Loucy (cell line): Measurements from ENCODE around the gene CLDND2.

Experiments used
- H2AFZ ChIP-seq: fragments of 200-600 bp; sonication (generic); 2 replicates; pipeline ENCODE4 v1.6.0; 2016; ENCODE audit warnings: antibody characterized with exemption, mild to moderate bottlenecking, low read length, moderate library complexity
- H3F3A ChIP-seq: fragments of 200-600 bp; 2 replicates; pipeline ENCODE4 v1.6.0; 2016; ENCODE audit warnings: antibody characterized with exemption, low read depth, mild to moderate bottlenecking
- H3K27me3 ChIP-seq: fragments of 200-600 bp; sonication (generic); 2 replicates; pipeline ENCODE4 v1.6.1; 2014; ENCODE audit warnings: low read length, mild to moderate bottlenecking; ENCODE audit not compliant: insufficient read depth, poor library complexity, severe bottlenecking
- H3K36me3 ChIP-seq: fragments of 200-600 bp; sonication (generic); 2 replicates; pipeline ENCODE4 v1.6.1; 2016; ENCODE audit warnings: low read length; ENCODE audit not compliant: insufficient read depth
- H3K4me1 ChIP-seq: fragments of 200-600 bp; sonication (generic); 2 replicates; pipeline ENCODE4 v1.5.1; 2014; ENCODE audit warnings: low read length, mild to moderate bottlenecking; ENCODE audit not compliant: insufficient read depth, poor library complexity, severe bottlenecking
- H3K4me2 ChIP-seq: fragments of 200-600 bp; sonication (generic); 2 replicates; pipeline ENCODE4 v1.6.0; 2014; ENCODE audit warnings: antibody characterized with exemption, low read length, low read depth, mild to moderate bottlenecking; ENCODE audit not compliant: poor library complexity, severe bottlenecking
- H3K4me3 ChIP-seq: fragments of 200-600 bp; sonication (generic); 2 replicates; pipeline ENCODE4 v1.5.1; 2014; ENCODE audit warnings: low read length, mild to moderate bottlenecking, mixed read lengths; ENCODE audit not compliant: poor library complexity, severe bottlenecking
- H3K79me2 ChIP-seq: fragments of 200-600 bp; sonication (generic); 2 replicates; pipeline ENCODE4 v1.6.1; 2014; ENCODE audit warnings: low read length; ENCODE audit not compliant: insufficient read depth
- H3K9ac ChIP-seq: fragments of 200-600 bp; sonication (generic); 2 replicates; pipeline ENCODE4 v1.6.0; 2014; ENCODE audit warnings: mild to moderate bottlenecking, low read depth, low read length, moderate library complexity; ENCODE audit not compliant: poor library complexity, severe bottlenecking
- H3K9me2 ChIP-seq: fragments of 200-600 bp; sonication (generic); replicated peaks from 2 replicates; pipeline ENCODE4 v1.6.1; 2016; ENCODE audit warnings: low read depth, low read length, mixed read lengths
- H3K9me3 ChIP-seq: fragments of 200-600 bp; sonication (generic); 2 replicates; pipeline ENCODE4 v1.6.1; 2014; ENCODE audit warnings: mild to moderate bottlenecking, antibody characterized with exemption, low read length, low read depth; ENCODE audit not compliant: insufficient read depth
- H4K20me1 ChIP-seq: fragments of 200-600 bp; sonication (generic); 2 replicates; pipeline ENCODE4 v1.6.0; 2014; ENCODE audit warnings: antibody characterized with exemption, low read length, mild to moderate bottlenecking; ENCODE audit not compliant: insufficient read depth, poor library complexity, severe bottlenecking
- CTCF ChIP-seq: fragments of 200-600 bp; sonication (generic); conservative IDR thresholded peaks from 2 replicates; pipeline ENCODE4 v1.5.1; 2014; ENCODE audit warnings: mild to moderate bottlenecking, antibody characterized with exemption, low read length
- EZH2phosphoT487 ChIP-seq: fragments of 200-600 bp; IDR thresholded peaks from 2 replicates; pipeline ENCODE4 v1.6.1; 2018; ENCODE audit warnings: antibody characterized with exemption, mild to moderate bottlenecking, moderate library complexity, borderline replicate concordance

CLDND2 gene

GRCh38 chr19:51356159-51356801 is 12.5 kb downstream of the CLDND2 start:
- no peaks in the 10 kb centered on the region for H3K27me3 ChIP-seq

GRCh38 chr19:51354742-51355148 is 14.1 kb downstream of the CLDND2 start:
- TF ChIP-seq EZH2phosphoT487: no peak
- no peak for TF ChIP-seq CTCF
- H3K4me2 ChIP-seq: peak overlapping the region; percentile 33
- H3K79me2 ChIP-seq: no peaks in the 10 kb centered on the region

More at GRCh38 chr19:51356159-51356801, 12.5 kb downstream of the CLDND2 start:
- no peaks in the 10 kb centered on the region for H3F3A ChIP-seq
- H3K9me2 ChIP-seq: no peaks in the 10 kb centered on the region
- no peak for TF ChIP-seq EZH2phosphoT487
- no peak for TF ChIP-seq CTCF
- H3K9ac ChIP-seq: no peak overlapping the region
- no peaks in the 10 kb centered on the region for H3K36me3 ChIP-seq
- no peaks in the 10 kb centered on the region for H4K20me1 ChIP-seq
- no peaks in the 10 kb centered on the region for H3K9me3 ChIP-seq
- H2AFZ ChIP-seq: no peak overlapping the region
- no peaks in the 10 kb centered on the region for H3K79me2 ChIP-seq
- H3K4me1 ChIP-seq: peaks cover 5% of the 10 kb centered on the region
- H3K4me3 ChIP-seq: no peak overlapping the region
- H3K4me2 ChIP-seq: no peak overlapping the region

GRCh38 chr19:51354103-51354741 is 14.6 kb downstream of the CLDND2 start:
- TF ChIP-seq EZH2phosphoT487 (no peak), CTCF (no peak)
- Histone ChIP-seq H3F3A (no peaks in the 10 kb centered on the region), H3K9me2 (no peaks in the 10 kb centered on the region), H3K36me3 (no peaks in the 10 kb centered on the region), H3K4me3 (no peak overlapping the region), H3K9ac (peak overlapping the region; percentile 6), H2AFZ (no peak overlapping the region), H3K4me2 (peak overlapping the region; percentile 33), H3K27me3 (no peaks in the 10 kb centered on the region), H4K20me1 (no peaks in the 10 kb centered on the region), H3K79me2 (no peaks in the 10 kb centered on the region), H3K4me1 (peaks cover 5% of the 10 kb centered on the region), H3K9me3 (no peaks in the 10 kb centered on the region)

More at GRCh38 chr19:51354742-51355148, 14.1 kb downstream of the CLDND2 start:
- no peaks in the 10 kb centered on the region for H4K20me1 ChIP-seq
- no peak overlapping the region for H3K4me3 ChIP-seq
- H2AFZ ChIP-seq: no peak overlapping the region
- peak overlapping the region; percentile 6 for H3K9ac ChIP-seq
- H3K27me3 ChIP-seq: no peaks in the 10 kb centered on the region
- H3K9me2 ChIP-seq: no peaks in the 10 kb centered on the region
- H3K36me3 ChIP-seq: no peaks in the 10 kb centered on the region
- no peaks in the 10 kb centered on the region for H3K9me3 ChIP-seq
- peaks cover 5% of the 10 kb centered on the region for H3K4me1 ChIP-seq
- no peaks in the 10 kb centered on the region for H3F3A ChIP-seq
